K562 (cell line): ENCODE measurements around the gene EXOC3L1. TPM values are rescaled to one million over a fixed set of nuclear protein-coding genes. Genes with fewer than 3 reads are reported as not detected.

ENCODE experiments used
- ATAC-seq: fragments of 200-7000 bp; cut with Tn5 transposase; 3 replicates; pipeline ENCODE4 v1.9.1; 2020; ENCODE audit warnings: moderate library complexity
- BruUV-seq: library from RNA; stranded (reverse); fragments of 400-500 nt; replicated peaks from 2 replicates; lab custom pipeline; 2021; lab: Mats Ljungman, UMichigan
- CTCF ChIA-PET: fragments of 300-600 bp; formaldehyde crosslinking; extraction: SDS; loops from one replicate; lab custom pipeline; 2021; ENCODE audit warnings: low intra/inter-chr PET ratio; lab: Yijun Ruan, JAX
- POLR2A ChIA-PET: fragments of 300-600, 350-650 bp; sonication (Branson Sonifier 250); formaldehyde crosslinking; extraction: SDS; loops from one replicate; lab custom pipeline; 2021; ENCODE audit warnings: antibody characterized with exemption, inconsistent platforms; lab: Yijun Ruan, JAX
- DNase-seq, 4 experiments: peaks; one replicate each; pipeline versions ENCODE4 v3.0.0 to v3.0.0-alpha.2; 2011 to 2018; ENCODE audit warnings: low spot score in 3 of 4, mixed read lengths in 3 of 4; ENCODE audit errors: extremely low read depth in 1 of 4
- FAIRE-seq: peaks from 2 replicates; lab custom pipeline; 2011; peaks lifted over from hg19 to GRCh38; lab: Jason Lieb, UNC
- H2AFZ ChIP-seq: 2 replicates; pipeline ENCODE4 v1.6.0; 2011; ENCODE audit warnings: low read depth, low read length, control low read depth, inconsistent platforms
- H3K27ac ChIP-seq: fragments of 200-600 bp; 3 replicates; pipeline ENCODE4 v1.8.0; 2011; ENCODE audit warnings: low read depth, mild to moderate bottlenecking, control low read depth, inconsistent platforms, low read length, moderate library complexity, mixed read lengths; ENCODE audit errors: extremely low read depth
- H3K27me3 ChIP-seq, 2 experiments: fragments of 300-600 bp in 1 of 2; 2 replicates in 1 of 2; 3 replicates in 1 of 2; pipeline versions ENCODE4 v1.6.0 to v1.8.0; 2011; ENCODE audit warnings: inconsistent platforms in 2 of 2, low read length in 2 of 2, mild to moderate bottlenecking in 1 of 2, mixed read lengths in 1 of 2, moderate library complexity in 1 of 2; ENCODE audit not compliant: control insufficient read depth in 2 of 2, insufficient read depth in 2 of 2
- H3K36me3 ChIP-seq: fragments of 300-600 bp; 3 replicates; pipeline ENCODE4 v1.8.0; 2011; ENCODE audit warnings: mild to moderate bottlenecking, low read length, inconsistent platforms; ENCODE audit not compliant: control insufficient read depth, insufficient read depth
- H3K4me1 ChIP-seq, 2 experiments: fragments of 200-600 bp in 1 of 2; replicated peaks in 1 of 2; 2 replicates in 1 of 2; 3 replicates in 1 of 2; pipeline versions ENCODE4 v1.5.1 to v1.8.0; 2011; ENCODE audit warnings: inconsistent platforms in 2 of 2, low read length in 2 of 2, mild to moderate bottlenecking in 1 of 2, mixed read lengths in 1 of 2, moderate library complexity in 1 of 2; ENCODE audit not compliant: control insufficient read depth in 2 of 2, insufficient read depth in 2 of 2
- H3K4me2 ChIP-seq: 2 replicates; pipeline ENCODE4 v1.6.1; 2011; ENCODE audit warnings: low read length, control low read depth, inconsistent platforms, mixed read lengths; ENCODE audit not compliant: insufficient read depth
- H3K4me3 ChIP-seq: fragments of 200-600 bp; sonication (generic), shearing (Covaris generic); 2 replicates; pipeline ENCODE4 v1.5.1; 2016; ENCODE audit warnings: control low read depth, inconsistent platforms
- H3K79me2 ChIP-seq: fragments of 200-600 bp; 3 replicates; pipeline ENCODE4 v1.8.0; 2011; ENCODE audit warnings: low read length, inconsistent platforms; ENCODE audit not compliant: control insufficient read depth, insufficient read depth
- H3K9ac ChIP-seq, 2 experiments: 2 replicates each; pipeline versions ENCODE4 v1.6.0 to v1.6.1; 2011; ENCODE audit warnings: low read depth in 2 of 2, low read length in 2 of 2, control low read depth in 1 of 2, inconsistent platforms in 1 of 2, mild to moderate bottlenecking in 1 of 2, mixed read lengths in 1 of 2; ENCODE audit not compliant: insufficient read depth in 1 of 2
- H3K9me1 ChIP-seq: one replicate; pipeline ENCODE4 v1.6.0; 2011; ENCODE audit warnings: inconsistent platforms, mild to moderate bottlenecking, low read length, moderate library complexity; ENCODE audit not compliant: control insufficient read depth, insufficient read depth
- H3K9me3 ChIP-seq: replicated peaks from 2 replicates; pipeline ENCODE4 v1.5.1; 2011; ENCODE audit warnings: low read depth, low read length, inconsistent platforms; ENCODE audit not compliant: control insufficient read depth, insufficient read depth
- H4K20me1 ChIP-seq: replicated peaks from 2 replicates; pipeline ENCODE4 v1.6.1; 2011; ENCODE audit warnings: low read length, inconsistent platforms, mixed read lengths; ENCODE audit not compliant: control insufficient read depth, insufficient read depth
- ADNP ChIP-seq: fragments of 200-800 bp; sonication (Bioruptor generic); IDR thresholded peaks from 2 replicates; pipeline ENCODE4 v1.6.1; 2016; ENCODE audit warnings: missing genetic modification characterization, missing compliant biosample characterization
- ATF4 ChIP-seq: fragments of 450-650 bp; formaldehyde crosslinking; IDR thresholded peaks from 2 replicates; pipeline ENCODE4 v1.4.0; 2022; ENCODE audit warnings: mild to moderate bottlenecking, moderate library complexity
- ATF7 ChIP-seq: fragments of 450-650 bp; IDR thresholded peaks from 2 replicates; pipeline ENCODE4 v1.7.1; 2014; ENCODE audit warnings: mild to moderate bottlenecking, moderate library complexity
- KLF10 ChIP-seq: fragments of 250-450 bp; sonication (Bioruptor Pico); IDR thresholded peaks from 2 replicates; pipeline ENCODE4 v1.6.1; 2021; ENCODE audit warnings: matching md5 sums
- MCM5 ChIP-seq: fragments of 450-650 bp; IDR thresholded peaks from 2 replicates; pipeline ENCODE4 v1.6.1; 2016; ENCODE audit warnings: low read depth
- MNT ChIP-seq, 2 experiments: fragments of 450-650 bp; conservative IDR thresholded peaks; 2 replicates each; pipeline ENCODE4 v1.6.1; 2017; ENCODE audit warnings: mild to moderate bottlenecking in 2 of 2, moderate library complexity in 2 of 2
- NBN ChIP-seq: fragments of 450-650 bp; IDR thresholded peaks from 2 replicates; pipeline ENCODE4 v1.6.1; 2016; ENCODE audit warnings: low read depth, mild to moderate bottlenecking
- NCOR1 ChIP-seq: fragments of 450-650 bp; IDR thresholded peaks from 2 replicates; pipeline ENCODE4 v1.6.1; 2016; ENCODE audit warnings: mild to moderate bottlenecking, moderate library complexity
- NKRF ChIP-seq: fragments of 450-650 bp; IDR thresholded peaks from 2 replicates; pipeline ENCODE4 v1.6.1; 2016; ENCODE audit warnings: borderline replicate concordance
- SMARCC2 ChIP-seq: fragments of 450-650 bp; IDR thresholded peaks from 2 replicates; pipeline ENCODE4 v1.6.1; 2017; ENCODE audit warnings: antibody characterized with exemption, moderate library complexity, mild to moderate bottlenecking, low read depth
- TFAP4 ChIP-seq: sonication (generic); formaldehyde crosslinking; IDR thresholded peaks from 2 replicates; pipeline ENCODE4 v1.8.0; 2022; ENCODE audit warnings: missing genetic modification reagents, mild to moderate bottlenecking, moderate library complexity, borderline replicate concordance
- ZNF316 ChIP-seq: fragments of 450-650 bp; IDR thresholded peaks from 2 replicates; pipeline ENCODE4 v1.6.1; 2016
- ZNF431 ChIP-seq: sonication (generic); formaldehyde crosslinking; IDR thresholded peaks from 2 replicates; pipeline ENCODE4 v1.8.0; 2022; ENCODE audit warnings: mild to moderate bottlenecking, missing genetic modification reagents
- WGBS: fragments of 100-300 bp; shearing (Covaris generic); methylation state at CpG from one replicate; pipeline ENCODE4 v1.1.6; 2016; ENCODE audit warnings: low coverage, mixed read lengths; ENCODE audit not compliant: insufficient coverage; ENCODE audit errors: missing lambda C conversion rate; 5-methylcytosine and 5-hydroxymethylcytosine counted together
- in situ Hi-C: fragments of 300-500 bp; cut with MboI; formaldehyde crosslinking; loops from 4 replicates; pipeline ENCODE4 v1.15.0; 2018; ENCODE audit warnings: inconsistent platforms, mixed read lengths
- intact Hi-C: fragments of 100-400 bp; cut with micrococcal nuclease; formaldehyde crosslinking; loops from 2 replicates; pipeline ENCODE4 v1.14.2; 2022
- polyA plus RNA-seq, 8 experiments: library from polyadenylated mRNA; depleted of rRNA in 4 of 8; stranded (reverse) in 5 of 8; unstranded in 3 of 8; fragments of >200 nt; fragmentation: Nextera tagmentation in 2 of 8; fragmentation: Illumina TruSeq in 1 of 8; extraction: Ambion mirVana in 2 of 8; extraction: Trizol in 1 of 8; gene quantifications; 2 replicates each; pipeline versions ENCODE4 v1.2.1 to v1.2.3, GENCODE V29; 2011 to 2014; ENCODE audit warnings: inconsistent platforms in 1 of 8, missing spikeins in 1 of 8
- total RNA-seq, 7 experiments: library from RNA; depleted of rRNA in 6 of 7; stranded (reverse); fragments of >200 nt in 6 of 7; fragmentation: Illumina TruSeq in 2 of 7; extraction: Trizol in 2 of 7; gene quantifications; 2 replicates each; pipeline versions ENCODE4 v1.2.1 to v1.2.3, GENCODE V29; 2011 to 2021; ENCODE audit warnings: low replicate concordance in 1 of 7
- TF ChIP-seq, protein P1 (sequence below): fragments of 250-450 bp; sonication (Bioruptor Pico); IDR thresholded peaks from 2 replicates; pipeline ENCODE4 v1.5.1; 2021; ENCODE audit warnings: mild to moderate bottlenecking

The EXOC3L1 gene
- total and polyA plus RNA-seq, 9 of the 15 experiments (the other 6 are each of a cell fraction or from before 2014, with no cell fraction given) = 0.08 TPM; not detected in 8

DNA sequence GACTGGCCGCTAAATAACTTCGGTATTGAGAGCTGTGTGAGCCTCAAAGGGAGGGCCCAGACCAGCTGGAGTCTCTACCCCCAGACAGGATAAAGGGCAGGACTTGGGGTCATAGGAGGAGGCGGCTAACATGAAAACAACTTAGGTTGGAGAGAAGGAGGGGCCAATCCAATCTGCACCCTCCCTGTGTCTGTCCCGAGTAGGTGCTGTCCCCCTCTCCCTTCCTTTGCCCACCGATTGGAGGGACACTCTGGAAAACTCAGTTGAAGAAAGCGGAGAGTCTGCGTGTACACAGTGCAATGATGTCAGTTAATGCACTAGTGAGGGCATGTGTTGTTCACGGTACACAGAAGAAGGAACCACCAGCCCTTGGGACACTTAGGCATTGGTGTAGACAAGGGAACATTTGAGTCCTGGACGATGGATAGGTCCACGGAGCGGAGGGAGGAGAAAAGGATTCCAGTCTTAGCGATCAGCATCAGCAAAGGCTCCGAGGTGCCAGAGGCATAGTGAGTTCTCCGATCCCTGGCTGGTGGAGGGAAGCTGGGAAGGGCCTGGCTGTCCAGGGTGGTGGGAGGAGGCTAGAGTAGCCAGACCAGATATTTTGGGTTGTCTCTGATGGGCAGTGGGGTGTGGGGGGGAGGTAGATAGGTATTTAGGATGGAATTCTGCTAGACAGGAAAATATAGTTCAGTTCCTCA is 18.8 kb downstream of the EXOC3L1 start:
- Histone ChIP-seq H3K9me3 (no peaks in the 10 kb centered on the region), H3K27ac (peak overlapping the region; percentile 68), H3K4me3 (peak overlapping the region; percentile 36), H2AFZ (peak overlapping the region; percentile 60), H3K4me1 (peaks cover 20 to 55% of the 10 kb centered on the region in 2 experiments; a peak in 4 of 5 replicates), H3K27me3 (no peaks in the 10 kb centered on the region), H3K4me2 (peak overlapping the region; percentile 79), H4K20me1 (no peaks in the 10 kb centered on the region), H3K9ac (peak overlapping the region; percentile 44 to 85), H3K9me1 (no peaks in the 10 kb centered on the region), H3K79me2 (no peaks in the 10 kb centered on the region), H3K36me3 (peaks cover 8% of the 10 kb centered on the region; the same call in 2 of the 3 replicates)
- peak in 1 of 4 experiments; percentile 34 for DNase-seq
- in situ Hi-C loops (loop anchor here (25.0 kb wide), 1 partner anchor 209 kb away; the partner anchor contains the start of gene CES3), intact Hi-C loops (no loop called here)
- ChIA-PET CTCF (no interaction called here), POLR2A (interaction anchor here (0.5 kb wide), 1 partner anchor 610 kb away, joined by 3 read pairs; no protein-coding TSS in a partner anchor)
- ATAC-seq = peak; percentile 60
- FAIRE-seq = peak; percentile 91
- BruUV-seq = TSS peak; percentile 31
- 47% methylated on average over 14 of the region's 14 CpGs for WGBS
- peak; percentile 35; the same call in 1 of the 2 replicates for TF ChIP-seq ATF4
- 0 out of 2 replicates have a peak, but pooled peaks have one; percentile 15 for TF ChIP-seq ATF7
- TF ChIP-seq, protein P1, sequence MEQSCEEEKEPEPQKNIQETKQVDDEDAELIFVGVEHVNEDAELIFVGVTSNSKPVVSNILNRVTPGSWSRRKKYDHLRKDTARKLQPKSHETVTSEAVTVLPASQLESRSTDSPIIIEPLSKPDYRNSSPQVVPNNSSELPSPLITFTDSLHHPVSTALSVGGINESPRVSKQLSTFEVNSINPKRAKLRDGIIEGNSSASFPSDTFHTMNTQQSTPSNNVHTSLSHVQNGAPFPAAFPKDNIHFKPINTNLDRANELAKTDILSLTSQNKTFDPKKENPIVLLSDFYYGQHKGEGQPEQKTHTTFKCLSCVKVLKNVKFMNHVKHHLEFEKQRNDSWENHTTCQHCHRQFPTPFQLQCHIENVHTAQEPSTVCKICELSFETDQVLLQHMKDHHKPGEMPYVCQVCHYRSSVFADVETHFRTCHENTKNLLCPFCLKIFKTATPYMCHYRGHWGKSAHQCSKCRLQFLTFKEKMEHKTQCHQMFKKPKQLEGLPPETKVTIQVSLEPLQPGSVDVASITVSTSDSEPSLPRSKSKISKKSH (CRISPR knock-in tag) = no peak
- TF ChIP-seq TFAP4 (CRISPR knock-in tag) = peak; percentile 76
- no peak for TF ChIP-seq ZNF316
- no peak for TF ChIP-seq ADNP
- TF ChIP-seq MNT (conservative IDR thresholded peaks at IDR 0.05) = no peak
- no peak for TF ChIP-seq KLF10 (CRISPR knock-in tag)
- no peak for TF ChIP-seq NCOR1
- TF ChIP-seq MCM5 = no peak
- TF ChIP-seq ZNF431 (CRISPR knock-in tag) = no peak
- TF ChIP-seq NBN = no peak
- TF ChIP-seq SMARCC2 = 0 out of 2 replicates have a peak, but pooled peaks have one; percentile 23
- TF ChIP-seq NKRF = peak; percentile 38; the same call in 1 of the 2 replicates
